Measurements from ENCODE around the gene RAB33B.

DNA sequence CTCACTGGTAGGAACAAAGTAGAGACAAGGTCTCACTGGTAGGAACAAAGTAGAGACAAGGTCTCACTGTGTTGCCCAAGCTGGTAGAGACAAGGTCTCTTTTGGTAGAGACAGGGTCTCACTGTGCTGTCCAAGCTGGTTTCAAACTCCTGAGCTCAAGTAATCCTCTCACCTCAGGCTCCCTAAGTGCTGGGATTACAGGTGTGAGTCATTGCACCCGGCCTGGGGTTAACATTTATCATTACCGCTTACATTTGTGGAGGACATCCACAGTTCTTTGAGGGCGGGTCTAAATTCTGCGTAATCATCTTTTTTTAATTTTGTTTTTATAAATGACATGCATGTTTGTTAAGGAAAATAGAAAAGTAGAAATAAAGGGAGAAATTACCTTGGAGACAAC is 12.0 kb downstream of the RAB33B start:
- TF ChIP-seq, protein P1, sequence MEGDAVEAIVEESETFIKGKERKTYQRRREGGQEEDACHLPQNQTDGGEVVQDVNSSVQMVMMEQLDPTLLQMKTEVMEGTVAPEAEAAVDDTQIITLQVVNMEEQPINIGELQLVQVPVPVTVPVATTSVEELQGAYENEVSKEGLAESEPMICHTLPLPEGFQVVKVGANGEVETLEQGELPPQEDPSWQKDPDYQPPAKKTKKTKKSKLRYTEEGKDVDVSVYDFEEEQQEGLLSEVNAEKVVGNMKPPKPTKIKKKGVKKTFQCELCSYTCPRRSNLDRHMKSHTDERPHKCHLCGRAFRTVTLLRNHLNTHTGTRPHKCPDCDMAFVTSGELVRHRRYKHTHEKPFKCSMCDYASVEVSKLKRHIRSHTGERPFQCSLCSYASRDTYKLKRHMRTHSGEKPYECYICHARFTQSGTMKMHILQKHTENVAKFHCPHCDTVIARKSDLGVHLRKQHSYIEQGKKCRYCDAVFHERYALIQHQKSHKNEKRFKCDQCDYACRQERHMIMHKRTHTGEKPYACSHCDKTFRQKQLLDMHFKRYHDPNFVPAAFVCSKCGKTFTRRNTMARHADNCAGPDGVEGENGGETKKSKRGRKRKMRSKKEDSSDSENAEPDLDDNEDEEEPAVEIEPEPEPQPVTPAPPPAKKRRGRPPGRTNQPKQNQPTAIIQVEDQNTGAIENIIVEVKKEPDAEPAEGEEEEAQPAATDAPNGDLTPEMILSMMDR (IDR thresholded peaks at IDR 0.05) = no peak
- TF ChIP-seq POLR2A (IDR thresholded peaks at IDR 0.05) (no peak), POLR2AphosphoS5 (IDR thresholded peaks at IDR 0.05) (no peak)
